Mammary epithelial cell (primary cell): Measurements from ENCODE around the gene SCARB1.

Experiments used
- EZH2 ChIP-seq: IDR thresholded peaks from 2 replicates; pipeline ENCODE4 v1.6.1; 2012; ENCODE audit warnings: low read length, inconsistent platforms, borderline replicate concordance
- TF ChIP-seq, protein P1 (sequence below), 2 donors: IDR thresholded peaks in 1 of 2; conservative IDR thresholded peaks in 1 of 2; 2 replicates each; pipeline ENCODE4 v1.5.1; 2011 to 2012; ENCODE audit warnings: inconsistent platforms in 2 of 2, low read length in 2 of 2, mild to moderate bottlenecking in 2 of 2, control low read depth in 1 of 2, low read depth in 1 of 2; ENCODE audit not compliant: insufficient read depth in 1 of 2; ENCODE audit errors: extremely low read depth in 1 of 2

DNA sequence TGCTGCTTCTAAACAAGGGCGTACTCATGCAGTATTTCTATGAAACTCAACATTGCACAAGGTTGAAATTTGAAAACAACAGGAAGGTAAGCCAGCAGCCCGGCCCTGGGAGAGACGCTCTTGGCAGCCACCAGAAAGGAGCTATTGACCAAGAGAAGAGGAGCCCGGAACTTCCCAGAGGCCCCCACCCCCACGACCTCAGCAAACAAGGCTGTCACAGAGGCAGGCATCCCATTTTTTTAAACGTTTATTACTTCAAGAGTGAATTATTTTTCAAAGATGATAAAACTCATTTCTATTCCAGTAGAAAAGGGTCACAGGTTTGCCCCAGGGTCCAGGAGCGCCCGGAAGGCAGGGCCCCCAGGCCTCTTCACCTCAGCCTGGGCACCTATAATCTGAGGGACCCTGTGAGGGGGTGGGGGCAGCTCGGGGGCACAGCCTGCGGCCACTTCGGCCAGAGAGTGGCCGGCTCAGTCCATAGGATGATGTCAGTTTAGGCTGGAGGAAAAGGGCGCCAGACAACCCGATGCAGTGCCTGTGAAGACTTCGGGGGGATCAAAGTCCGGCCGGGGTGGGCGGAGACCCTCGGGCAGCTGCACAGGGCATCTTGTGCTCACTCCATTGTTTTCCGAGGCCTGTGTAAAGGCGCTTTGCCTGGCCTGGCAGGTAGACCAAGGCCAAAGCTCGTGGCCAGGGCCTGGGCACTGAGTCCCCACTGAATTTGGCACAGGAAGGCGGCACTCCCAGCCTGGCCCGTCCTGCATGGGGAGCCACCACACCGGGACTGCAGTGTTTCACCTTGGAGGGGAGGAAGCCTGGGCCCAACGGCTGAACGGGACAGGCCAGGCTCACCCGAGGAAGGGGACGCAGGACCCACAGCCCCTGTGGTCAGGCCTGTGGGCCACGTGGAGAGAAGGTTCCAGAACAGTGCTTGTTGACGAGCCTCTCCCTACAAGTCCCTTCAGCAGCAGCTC, 86.0 kb downstream of the SCARB1 start:
- TF ChIP-seq, protein P1, sequence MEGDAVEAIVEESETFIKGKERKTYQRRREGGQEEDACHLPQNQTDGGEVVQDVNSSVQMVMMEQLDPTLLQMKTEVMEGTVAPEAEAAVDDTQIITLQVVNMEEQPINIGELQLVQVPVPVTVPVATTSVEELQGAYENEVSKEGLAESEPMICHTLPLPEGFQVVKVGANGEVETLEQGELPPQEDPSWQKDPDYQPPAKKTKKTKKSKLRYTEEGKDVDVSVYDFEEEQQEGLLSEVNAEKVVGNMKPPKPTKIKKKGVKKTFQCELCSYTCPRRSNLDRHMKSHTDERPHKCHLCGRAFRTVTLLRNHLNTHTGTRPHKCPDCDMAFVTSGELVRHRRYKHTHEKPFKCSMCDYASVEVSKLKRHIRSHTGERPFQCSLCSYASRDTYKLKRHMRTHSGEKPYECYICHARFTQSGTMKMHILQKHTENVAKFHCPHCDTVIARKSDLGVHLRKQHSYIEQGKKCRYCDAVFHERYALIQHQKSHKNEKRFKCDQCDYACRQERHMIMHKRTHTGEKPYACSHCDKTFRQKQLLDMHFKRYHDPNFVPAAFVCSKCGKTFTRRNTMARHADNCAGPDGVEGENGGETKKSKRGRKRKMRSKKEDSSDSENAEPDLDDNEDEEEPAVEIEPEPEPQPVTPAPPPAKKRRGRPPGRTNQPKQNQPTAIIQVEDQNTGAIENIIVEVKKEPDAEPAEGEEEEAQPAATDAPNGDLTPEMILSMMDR (conservative IDR thresholded peaks at IDR 0.05 in 1 of 2, IDR thresholded peaks at IDR 0.05 in 1 of 2; ENCODE audit: extremely low read depth in 1 of 2, insufficient read depth in 1 of 2, low read depth in 1 of 2, low read length in 2 of 2) = no peak
- no peak for TF ChIP-seq EZH2
